ENCODE measurements around the gene NPAS3.

The NPAS3 gene

DNA sequence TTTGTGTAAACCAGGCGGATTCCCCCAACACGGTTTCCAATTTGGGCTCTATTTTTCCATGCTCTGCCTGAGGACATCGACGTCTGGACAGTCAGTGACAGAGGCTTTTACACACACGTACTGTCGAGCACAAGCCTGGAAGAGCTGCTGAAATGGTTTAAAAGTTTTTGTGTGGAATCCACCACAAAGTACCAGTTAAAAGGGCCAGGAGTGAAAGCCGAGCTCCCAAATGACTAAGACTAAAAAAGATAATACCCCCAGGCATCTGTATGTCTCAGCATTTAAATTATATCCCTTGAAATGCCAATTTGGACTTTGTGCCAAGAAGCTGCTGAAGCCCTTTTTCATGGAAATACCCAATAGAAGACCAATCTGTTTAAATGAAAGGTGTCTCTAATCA lies 839.0 kb downstream of the NPAS3 start:
- H3K4me3 ChIP-seq (ENCODE audit: low read depth, low read length) = no peak overlapping the region
- peaks cover 18% of the 10 kb centered on the region for H3K4me1 ChIP-seq (ENCODE audit: control insufficient read depth, insufficient read depth, low read length)
- TF ChIP-seq, protein P1, sequence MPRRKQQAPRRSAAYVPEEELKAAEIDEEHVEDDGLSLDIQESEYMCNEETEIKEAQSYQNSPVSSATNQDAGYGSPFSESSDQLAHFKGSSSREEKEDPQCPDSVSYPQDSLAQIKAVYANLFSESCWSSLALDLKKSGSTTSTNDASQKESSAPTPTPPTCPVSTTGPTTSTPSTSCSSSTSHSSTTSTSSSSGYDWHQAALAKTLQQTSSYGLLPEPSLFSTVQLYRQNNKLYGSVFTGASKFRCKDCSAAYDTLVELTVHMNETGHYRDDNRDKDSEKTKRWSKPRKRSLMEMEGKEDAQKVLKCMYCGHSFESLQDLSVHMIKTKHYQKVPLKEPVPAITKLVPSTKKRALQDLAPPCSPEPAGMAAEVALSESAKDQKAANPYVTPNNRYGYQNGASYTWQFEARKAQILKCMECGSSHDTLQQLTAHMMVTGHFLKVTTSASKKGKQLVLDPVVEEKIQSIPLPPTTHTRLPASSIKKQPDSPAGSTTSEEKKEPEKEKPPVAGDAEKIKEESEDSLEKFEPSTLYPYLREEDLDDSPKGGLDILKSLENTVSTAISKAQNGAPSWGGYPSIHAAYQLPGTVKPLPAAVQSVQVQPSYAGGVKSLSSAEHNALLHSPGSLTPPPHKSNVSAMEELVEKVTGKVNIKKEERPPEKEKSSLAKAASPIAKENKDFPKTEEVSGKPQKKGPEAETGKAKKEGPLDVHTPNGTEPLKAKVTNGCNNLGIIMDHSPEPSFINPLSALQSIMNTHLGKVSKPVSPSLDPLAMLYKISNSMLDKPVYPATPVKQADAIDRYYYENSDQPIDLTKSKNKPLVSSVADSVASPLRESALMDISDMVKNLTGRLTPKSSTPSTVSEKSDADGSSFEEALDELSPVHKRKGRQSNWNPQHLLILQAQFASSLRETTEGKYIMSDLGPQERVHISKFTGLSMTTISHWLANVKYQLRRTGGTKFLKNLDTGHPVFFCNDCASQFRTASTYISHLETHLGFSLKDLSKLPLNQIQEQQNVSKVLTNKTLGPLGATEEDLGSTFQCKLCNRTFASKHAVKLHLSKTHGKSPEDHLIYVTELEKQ (tag by site-specific recombination; IDR thresholded peaks at IDR 0.05; ENCODE audit: borderline replicate concordance) = no peak
- peak; percentile 92 for TF ChIP-seq ZNF510 (tag by site-specific recombination; IDR thresholded peaks at IDR 0.05; ENCODE audit: insufficient replicate concordance)
- no peak for TF ChIP-seq ZNF23 (tag by site-specific recombination; IDR thresholded peaks at IDR 0.05; ENCODE audit: borderline replicate concordance)
- no peak for TF ChIP-seq ZNF473 (tag by site-specific recombination; IDR thresholded peaks at IDR 0.05)
- no peak for TF ChIP-seq ZNF548 (tag by site-specific recombination; IDR thresholded peaks at IDR 0.05)
- peak; percentile 40 for TF ChIP-seq ZBTB20 (tag by site-specific recombination; IDR thresholded peaks at IDR 0.05)
- TF ChIP-seq, protein P2, sequence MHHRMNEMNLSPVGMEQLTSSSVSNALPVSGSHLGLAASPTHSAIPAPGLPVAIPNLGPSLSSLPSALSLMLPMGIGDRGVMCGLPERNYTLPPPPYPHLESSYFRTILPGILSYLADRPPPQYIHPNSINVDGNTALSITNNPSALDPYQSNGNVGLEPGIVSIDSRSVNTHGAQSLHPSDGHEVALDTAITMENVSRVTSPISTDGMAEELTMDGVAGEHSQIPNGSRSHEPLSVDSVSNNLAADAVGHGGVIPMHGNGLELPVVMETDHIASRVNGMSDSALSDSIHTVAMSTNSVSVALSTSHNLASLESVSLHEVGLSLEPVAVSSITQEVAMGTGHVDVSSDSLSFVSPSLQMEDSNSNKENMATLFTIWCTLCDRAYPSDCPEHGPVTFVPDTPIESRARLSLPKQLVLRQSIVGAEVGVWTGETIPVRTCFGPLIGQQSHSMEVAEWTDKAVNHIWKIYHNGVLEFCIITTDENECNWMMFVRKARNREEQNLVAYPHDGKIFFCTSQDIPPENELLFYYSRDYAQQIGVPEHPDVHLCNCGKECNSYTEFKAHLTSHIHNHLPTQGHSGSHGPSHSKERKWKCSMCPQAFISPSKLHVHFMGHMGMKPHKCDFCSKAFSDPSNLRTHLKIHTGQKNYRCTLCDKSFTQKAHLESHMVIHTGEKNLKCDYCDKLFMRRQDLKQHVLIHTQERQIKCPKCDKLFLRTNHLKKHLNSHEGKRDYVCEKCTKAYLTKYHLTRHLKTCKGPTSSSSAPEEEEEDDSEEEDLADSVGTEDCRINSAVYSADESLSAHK (tag by site-specific recombination; IDR thresholded peaks at IDR 0.05) = no peak
- no peak for TF ChIP-seq ZNF768 (tag by site-specific recombination; IDR thresholded peaks at IDR 0.05)
- no peaks in the 10 kb centered on the region for H3K9me3 ChIP-seq (ENCODE audit: control insufficient read depth, insufficient read depth, low read depth, low read length)
- POLR2A ChIA-PET = interaction anchor here (0.6 kb wide), 1 partner anchor 582 kb away, joined by 3 read pairs; no protein-coding TSS in a partner anchor
- no peak overlapping the region for H3K27ac ChIP-seq (ENCODE audit: extremely low read depth, low read depth, low read length)
- no peaks in the 10 kb centered on the region for H3K36me3 ChIP-seq (ENCODE audit: control insufficient read depth in 2 of 2, insufficient read depth in 1 of 2, low read length in 2 of 2)
- CTCF ChIA-PET = no interaction called here

DNA sequence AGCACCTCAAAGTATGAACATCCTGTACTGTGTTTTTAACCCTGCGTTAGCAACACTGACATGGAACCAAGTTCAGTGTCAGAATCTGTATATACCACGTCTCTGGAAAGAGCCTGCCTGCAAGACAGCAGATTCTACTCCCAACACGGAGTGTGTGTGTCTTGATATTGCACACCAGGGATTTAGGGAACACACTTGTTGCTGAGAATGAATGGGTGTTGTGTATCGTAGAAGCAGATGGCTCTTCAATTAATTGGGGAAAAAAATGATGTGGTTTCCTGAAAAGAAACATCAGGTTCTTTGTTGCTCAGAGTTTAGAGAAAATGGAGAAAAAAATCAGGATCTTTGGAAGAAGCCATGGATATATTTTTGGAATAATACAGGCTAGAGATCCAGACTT lies 841.4 kb downstream of the NPAS3 start:
- no peak overlapping the region for H3K4me3 ChIP-seq (ENCODE audit: low read depth, low read length)
- CTCF ChIA-PET = interaction anchor here (0.6 kb wide), 1 partner anchor 12 kb away, joined by 3 read pairs; no protein-coding TSS in a partner anchor
- TF ChIP-seq, protein P3, sequence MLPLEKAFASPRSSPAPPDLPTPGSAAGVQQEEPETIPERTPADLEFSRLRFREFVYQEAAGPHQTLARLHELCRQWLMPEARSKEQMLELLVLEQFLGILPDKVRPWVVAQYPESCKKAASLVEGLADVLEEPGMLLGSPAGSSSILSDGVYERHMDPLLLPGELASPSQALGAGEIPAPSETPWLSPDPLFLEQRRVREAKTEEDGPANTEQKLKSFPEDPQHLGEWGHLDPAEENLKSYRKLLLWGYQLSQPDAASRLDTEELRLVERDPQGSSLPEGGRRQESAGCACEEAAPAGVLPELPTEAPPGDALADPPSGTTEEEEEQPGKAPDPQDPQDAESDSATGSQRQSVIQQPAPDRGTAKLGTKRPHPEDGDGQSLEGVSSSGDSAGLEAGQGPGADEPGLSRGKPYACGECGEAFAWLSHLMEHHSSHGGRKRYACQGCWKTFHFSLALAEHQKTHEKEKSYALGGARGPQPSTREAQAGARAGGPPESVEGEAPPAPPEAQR (tag by site-specific recombination; IDR thresholded peaks at IDR 0.05) = no peak
- peak; percentile 52 for TF ChIP-seq SCRT2 (tag by site-specific recombination; IDR thresholded peaks at IDR 0.05)
- POLR2A ChIA-PET = no interaction called here
- peaks cover 18% of the 10 kb centered on the region for H3K4me1 ChIP-seq (ENCODE audit: control insufficient read depth, insufficient read depth, low read length)
- no peak overlapping the region for H3K27ac ChIP-seq (ENCODE audit: extremely low read depth, low read depth, low read length)
- H3K9me3 ChIP-seq (ENCODE audit: control insufficient read depth, insufficient read depth, low read depth, low read length) = no peaks in the 10 kb centered on the region
- H3K36me3 ChIP-seq (ENCODE audit: control insufficient read depth in 2 of 2, insufficient read depth in 1 of 2, low read length in 2 of 2) = no peaks in the 10 kb centered on the region

DNA sequence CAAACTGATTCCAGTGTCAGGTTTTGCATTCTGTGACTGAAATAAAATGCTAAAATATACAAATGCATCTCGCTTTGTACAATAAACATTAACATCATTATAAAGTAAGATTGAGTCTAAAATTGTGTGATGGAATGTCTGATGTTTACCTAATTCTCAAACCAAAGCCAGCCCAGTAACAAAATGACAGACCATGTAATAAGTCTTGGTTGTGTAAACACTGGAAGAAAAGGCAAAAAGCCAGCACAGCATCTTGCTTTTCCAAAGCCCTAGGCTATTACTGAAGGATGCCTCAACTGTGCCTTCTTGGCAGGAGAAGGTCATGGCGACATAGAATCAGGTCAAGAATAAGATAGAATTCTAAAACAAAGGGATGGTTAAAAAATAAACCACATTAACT lies 842.6 kb downstream of the NPAS3 start:
- TF ChIP-seq FEZF1 (tag by site-specific recombination; IDR thresholded peaks at IDR 0.05) = no peak
- TF ChIP-seq, protein P4, sequence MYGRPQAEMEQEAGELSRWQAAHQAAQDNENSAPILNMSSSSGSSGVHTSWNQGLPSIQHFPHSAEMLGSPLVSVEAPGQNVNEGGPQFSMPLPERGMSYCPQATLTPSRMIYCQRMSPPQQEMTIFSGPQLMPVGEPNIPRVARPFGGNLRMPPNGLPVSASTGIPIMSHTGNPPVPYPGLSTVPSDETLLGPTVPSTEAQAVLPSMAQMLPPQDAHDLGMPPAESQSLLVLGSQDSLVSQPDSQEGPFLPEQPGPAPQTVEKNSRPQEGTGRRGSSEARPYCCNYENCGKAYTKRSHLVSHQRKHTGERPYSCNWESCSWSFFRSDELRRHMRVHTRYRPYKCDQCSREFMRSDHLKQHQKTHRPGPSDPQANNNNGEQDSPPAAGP (tag by site-specific recombination; IDR thresholded peaks at IDR 0.05) = no peak
- TF ChIP-seq, protein P5, sequence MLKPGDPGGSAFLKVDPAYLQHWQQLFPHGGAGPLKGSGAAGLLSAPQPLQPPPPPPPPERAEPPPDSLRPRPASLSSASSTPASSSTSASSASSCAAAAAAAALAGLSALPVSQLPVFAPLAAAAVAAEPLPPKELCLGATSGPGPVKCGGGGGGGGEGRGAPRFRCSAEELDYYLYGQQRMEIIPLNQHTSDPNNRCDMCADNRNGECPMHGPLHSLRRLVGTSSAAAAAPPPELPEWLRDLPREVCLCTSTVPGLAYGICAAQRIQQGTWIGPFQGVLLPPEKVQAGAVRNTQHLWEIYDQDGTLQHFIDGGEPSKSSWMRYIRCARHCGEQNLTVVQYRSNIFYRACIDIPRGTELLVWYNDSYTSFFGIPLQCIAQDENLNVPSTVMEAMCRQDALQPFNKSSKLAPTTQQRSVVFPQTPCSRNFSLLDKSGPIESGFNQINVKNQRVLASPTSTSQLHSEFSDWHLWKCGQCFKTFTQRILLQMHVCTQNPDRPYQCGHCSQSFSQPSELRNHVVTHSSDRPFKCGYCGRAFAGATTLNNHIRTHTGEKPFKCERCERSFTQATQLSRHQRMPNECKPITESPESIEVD (tag by site-specific recombination; IDR thresholded peaks at IDR 0.05) = no peak
- Histone ChIP-seq H3K36me3 (ENCODE audit: control insufficient read depth in 2 of 2, insufficient read depth in 1 of 2, low read length in 2 of 2) (no peaks in the 10 kb centered on the region), H3K9me3 (ENCODE audit: control insufficient read depth, insufficient read depth, low read depth, low read length) (no peaks in the 10 kb centered on the region), H3K4me3 (ENCODE audit: low read depth, low read length) (no peak overlapping the region), H3K27ac (ENCODE audit: extremely low read depth, low read depth, low read length) (no peak overlapping the region), H3K4me1 (ENCODE audit: control insufficient read depth, insufficient read depth, low read length) (peaks cover 18% of the 10 kb centered on the region)
- ChIA-PET POLR2A (no interaction called here), CTCF (interaction anchor here (2.2 kb wide), 1 partner anchor 12 kb away, joined by 10 read pairs; no protein-coding TSS in a partner anchor)
